B cell (primary cell): Measurements from ENCODE around the gene SRRM4. TPM values are rescaled to one million over a fixed set of nuclear protein-coding genes. Genes with fewer than 3 reads are reported as not detected.
"Not testable (repeated sequence)": the region's sequence is repeated elsewhere in the genome, so short reads cannot be mapped to it uniquely, and the experiment has no call there.

Experiments
- ATAC-seq: fragments of 200-7000 bp; cut with Tn5 transposase; one replicate; pipeline ENCODE4 v1.10.0; 2021; ENCODE audit warnings: low read depth, mild to moderate bottlenecking, moderate number of reproducible peaks, moderate library complexity
- CTCF ChIA-PET: fragments of 350-600 bp; sonication (Branson Sonifier 250); formaldehyde crosslinking; loops from one replicate; lab custom pipeline; 2021; ENCODE audit warnings: antibody characterized with exemption, inconsistent platforms; lab: Charles Lee
- POLR2A ChIA-PET: fragments of 350-600 bp; sonication (Branson Sonifier 250); formaldehyde crosslinking; loops from one replicate; lab custom pipeline; 2021; ENCODE audit warnings: antibody characterized with exemption; lab: Charles Lee
- DNase-seq: peaks from one replicate; pipeline ENCODE4 v3.0.0; 2013
- H2AFZ ChIP-seq: 2 replicates; pipeline ENCODE4 v1.6.1; 2012; ENCODE audit warnings: mild to moderate bottlenecking, low read depth, low read length; ENCODE audit not compliant: insufficient read depth, poor library complexity, severe bottlenecking
- H3K27ac ChIP-seq, 2 donors: 1 replicate in 1 of 2; 2 replicates in 1 of 2; pipeline ENCODE4 v1.5.1; 2012 to 2013; ENCODE audit warnings: low read length in 2 of 2, mild to moderate bottlenecking in 2 of 2, moderate library complexity in 1 of 2
- H3K27me3 ChIP-seq, 4 experiments: fragments of 200-600 bp in 1 of 4; sonication (generic) in 1 of 4; replicated peaks in 1 of 4; 1 replicate in 2 of 4; 2 replicates in 2 of 4; pipeline versions ENCODE4 v1.6.1 to v1.7.0; 2013 to 2016; ENCODE audit warnings: low read length in 3 of 4, mild to moderate bottlenecking in 2 of 4, mixed read lengths in 1 of 4, moderate library complexity in 1 of 4; ENCODE audit not compliant: insufficient read depth in 4 of 4, control insufficient read depth in 3 of 4; ENCODE audit errors: control extremely low read depth in 1 of 4
- H3K36me3 ChIP-seq, 2 experiments: replicated peaks in 1 of 2; 1 replicate in 1 of 2; 2 replicates in 1 of 2; pipeline versions ENCODE4 v1.6.1 to v1.7.1; 2013; ENCODE audit warnings: low read length in 1 of 2; ENCODE audit not compliant: insufficient read depth in 2 of 2, control insufficient read depth in 1 of 2; ENCODE audit errors: control extremely low read depth in 1 of 2, extremely low read depth in 1 of 2
- H3K4me1 ChIP-seq, 2 donors: fragments of 200-600 bp in 1 of 2; sonication (generic) in 1 of 2; 1 replicate in 1 of 2; 2 replicates in 1 of 2; pipeline versions ENCODE4 v1.5.1 to v1.6.1; 2013 to 2017; ENCODE audit warnings: low read length in 2 of 2; ENCODE audit not compliant: control insufficient read depth in 2 of 2, insufficient read depth in 2 of 2
- H3K4me2 ChIP-seq: replicated peaks from 2 replicates; pipeline ENCODE3; 2012; ENCODE audit warnings: mild to moderate bottlenecking, low read depth, low read length; ENCODE audit not compliant: poor library complexity, severe bottlenecking
- H3K4me3 ChIP-seq, 5 experiments: fragments of 200-600 bp in 1 of 5; sonication (generic) in 1 of 5; 1 replicate in 3 of 5; 2 replicates in 2 of 5; pipeline versions ENCODE4 v1.5.1 to v1.7.0; 2011 to 2016; ENCODE audit warnings: low read length in 4 of 5, mild to moderate bottlenecking in 4 of 5, low read depth in 2 of 5, control low read depth in 1 of 5, moderate library complexity in 1 of 5; ENCODE audit not compliant: insufficient read depth in 1 of 5; ENCODE audit errors: control extremely low read depth in 1 of 5, extremely low read depth in 1 of 5
- H3K79me2 ChIP-seq: fragments of 200-600 bp; sonication (generic); one replicate; pipeline ENCODE4 v1.6.0; 2016; ENCODE audit warnings: low read length; ENCODE audit not compliant: control insufficient read depth, insufficient read depth
- H3K9ac ChIP-seq: fragments of 200-600 bp; sonication (generic); 2 replicates; pipeline ENCODE4 v1.6.1; 2017; ENCODE audit warnings: mild to moderate bottlenecking, low read length, moderate library complexity
- H3K9me3 ChIP-seq, 3 donors: one replicate each; pipeline versions ENCODE4 v1.6.1 to v1.7.1; 2013; ENCODE audit warnings: low read length in 2 of 3; ENCODE audit not compliant: control insufficient read depth in 2 of 3, insufficient read depth in 1 of 3; ENCODE audit errors: control extremely low read depth in 1 of 3
- H4K20me1 ChIP-seq: 2 replicates; pipeline ENCODE4 v1.6.0; 2012; ENCODE audit warnings: mild to moderate bottlenecking, low read length; ENCODE audit not compliant: insufficient read depth, control insufficient read depth, poor library complexity, severe bottlenecking
- H3K27ac Mint-ChIP-seq: one replicate; pipeline ENCODE4 v1.8.0; 2021; ENCODE audit warnings: mixed read lengths
- H3K27me3 Mint-ChIP-seq: one replicate; pipeline ENCODE4 v1.8.0; 2021; ENCODE audit warnings: mixed read lengths
- H3K4me1 Mint-ChIP-seq: one replicate; pipeline ENCODE4 v1.8.0; 2021; ENCODE audit warnings: mixed read lengths
- H3K4me3 Mint-ChIP-seq: one replicate; pipeline ENCODE4 v1.8.0; 2021; ENCODE audit warnings: mixed read lengths
- H3K9me3 Mint-ChIP-seq: one replicate; pipeline ENCODE4 v1.8.0; 2022; ENCODE audit warnings: mixed read lengths; ENCODE audit not compliant: insufficient read depth
- EZH2 ChIP-seq: IDR thresholded peaks from 2 replicates; pipeline ENCODE4 v1.6.1; 2012; ENCODE audit warnings: borderline replicate concordance, low read depth, mild to moderate bottlenecking, moderate library complexity, low read length; ENCODE audit not compliant: insufficient read depth, poor library complexity, severe bottlenecking
- WGBS: methylation state at CpG from one replicate; pipeline ENCODE4 v1.1.5; 2013; ENCODE audit warnings: missing lambda C conversion rate; ENCODE audit not compliant: insufficient coverage; 5-methylcytosine and 5-hydroxymethylcytosine counted together
- intact Hi-C: fragments of 100-400 bp; cut with micrococcal nuclease; formaldehyde crosslinking; loops from one replicate; pipeline ENCODE4 v1.10.0; 2022
- polyA plus RNA-seq: library from polyadenylated mRNA; depleted of rRNA; stranded (reverse); fragments of >200 nt; gene quantifications from 2 replicates; pipeline ENCODE4 v1.2.3, GENCODE V29; 2012
- total RNA-seq, 2 donors: library from RNA; stranded (reverse); fragments of 120-200 nt in 1 of 2; gene quantifications; 1 replicate in 1 of 2; 2 replicates in 1 of 2; pipeline versions ENCODE4 v1.2.3 to v1.2.4, GENCODE V29; 2013 to 2022
- TF ChIP-seq, protein P1 (sequence below): fragments of 200-600 bp; IDR thresholded peaks from one replicate; pipeline ENCODE4 v1.8.0; 2022; ENCODE audit warnings: antibody characterized with exemption, mild to moderate bottlenecking

Gene SRRM4
- total and polyA plus RNA-seq, 2 donors (not counting 1 experiment from before 2014, with no cell fraction given): not detected

DNA sequence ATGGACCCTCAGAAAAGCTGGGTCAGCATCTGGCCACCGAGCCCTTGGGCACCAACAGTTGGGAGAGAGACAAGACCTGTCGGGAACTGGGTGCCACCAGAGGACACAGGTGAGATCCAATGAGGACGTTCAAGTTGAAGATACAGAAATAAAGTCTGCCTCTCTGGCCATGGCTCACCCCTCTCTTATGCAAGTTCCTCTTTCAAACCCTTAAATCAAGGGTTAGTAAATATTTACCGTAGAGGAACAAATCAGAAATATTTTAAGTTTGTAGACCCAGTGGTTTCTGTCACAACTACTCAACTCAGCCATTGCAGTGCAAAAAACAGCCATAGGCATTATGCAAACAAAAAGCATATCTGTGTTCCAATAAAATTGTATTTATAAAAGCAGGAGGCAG, 120.9 kb downstream of the SRRM4 start:
- Histone ChIP-seq H3K9me3 (peaks cover 0 to 3% (median 0%) of the 10 kb centered on the region in 3 donors), H3K4me2 (no peak overlapping the region), H3K79me2 (no peaks in the 10 kb centered on the region), H3K4me1 (no peaks in the 10 kb centered on the region), H3K9ac (no peak overlapping the region), H3K27ac (no peak overlapping the region), H3K27me3 (no peaks in the 10 kb centered on the region), H4K20me1 (no peaks in the 10 kb centered on the region), H3K4me3 (no peak overlapping the region), H3K36me3 (no peaks in the 10 kb centered on the region), H2AFZ (no peak overlapping the region)
- Mint-ChIP-seq H3K4me3 (no peak overlapping the region), H3K4me1 (no peaks in the 10 kb centered on the region), H3K9me3 (peaks cover 11% of the 10 kb centered on the region), H3K27me3 (no peaks in the 10 kb centered on the region), H3K27ac (no peak overlapping the region)
- ChIA-PET POLR2A (no interaction called here), CTCF (no interaction called here)
- intact Hi-C loops: no loop called here
- WGBS: 51% methylated on average over 3 of the region's 4 CpGs
- DNase-seq (no peak), ATAC-seq (no peak)
- TF ChIP-seq EZH2: no peak
- TF ChIP-seq, protein P1, sequence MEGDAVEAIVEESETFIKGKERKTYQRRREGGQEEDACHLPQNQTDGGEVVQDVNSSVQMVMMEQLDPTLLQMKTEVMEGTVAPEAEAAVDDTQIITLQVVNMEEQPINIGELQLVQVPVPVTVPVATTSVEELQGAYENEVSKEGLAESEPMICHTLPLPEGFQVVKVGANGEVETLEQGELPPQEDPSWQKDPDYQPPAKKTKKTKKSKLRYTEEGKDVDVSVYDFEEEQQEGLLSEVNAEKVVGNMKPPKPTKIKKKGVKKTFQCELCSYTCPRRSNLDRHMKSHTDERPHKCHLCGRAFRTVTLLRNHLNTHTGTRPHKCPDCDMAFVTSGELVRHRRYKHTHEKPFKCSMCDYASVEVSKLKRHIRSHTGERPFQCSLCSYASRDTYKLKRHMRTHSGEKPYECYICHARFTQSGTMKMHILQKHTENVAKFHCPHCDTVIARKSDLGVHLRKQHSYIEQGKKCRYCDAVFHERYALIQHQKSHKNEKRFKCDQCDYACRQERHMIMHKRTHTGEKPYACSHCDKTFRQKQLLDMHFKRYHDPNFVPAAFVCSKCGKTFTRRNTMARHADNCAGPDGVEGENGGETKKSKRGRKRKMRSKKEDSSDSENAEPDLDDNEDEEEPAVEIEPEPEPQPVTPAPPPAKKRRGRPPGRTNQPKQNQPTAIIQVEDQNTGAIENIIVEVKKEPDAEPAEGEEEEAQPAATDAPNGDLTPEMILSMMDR: no peak

DNA sequence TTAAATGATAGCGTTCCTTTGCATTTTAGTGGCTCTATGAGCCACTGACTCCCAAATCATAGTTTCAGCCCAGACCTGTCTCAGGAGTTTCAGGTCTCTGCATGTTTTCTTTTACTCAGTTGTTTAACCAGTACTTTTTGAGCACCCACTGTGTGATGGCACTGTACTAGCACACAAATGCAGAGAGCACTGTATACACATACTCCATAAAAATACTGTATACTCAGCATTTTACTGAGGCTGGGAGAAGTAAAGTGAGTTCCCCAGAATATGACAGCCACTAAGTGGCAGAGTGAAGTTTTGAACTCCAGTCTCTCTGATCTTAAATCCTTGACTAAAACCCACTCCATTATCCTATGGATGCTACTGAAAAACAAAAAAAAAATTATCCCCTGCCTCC, 121.4 kb downstream of the SRRM4 start:
- TF ChIP-seq EZH2: no peak
- TF ChIP-seq, protein P1: no peak
- Histone ChIP-seq H3K9me3 (peaks cover 0 to 3% (median 0%) of the 10 kb centered on the region in 3 donors), H2AFZ (no peak overlapping the region), H3K9ac (no peak overlapping the region), H3K27me3 (no peaks in the 10 kb centered on the region), H3K4me2 (no peak overlapping the region), H3K4me1 (no peaks in the 10 kb centered on the region), H3K27ac (no peak overlapping the region), H4K20me1 (no peaks in the 10 kb centered on the region), H3K36me3 (no peaks in the 10 kb centered on the region), H3K4me3 (no peak overlapping the region), H3K79me2 (no peaks in the 10 kb centered on the region)
- Mint-ChIP-seq H3K4me3 (no peak overlapping the region), H3K9me3 (peaks cover 9% of the 10 kb centered on the region), H3K27me3 (no peaks in the 10 kb centered on the region), H3K4me1 (no peaks in the 10 kb centered on the region), H3K27ac (no peak overlapping the region)
- ChIA-PET CTCF (no interaction called here), POLR2A (no interaction called here)
- 93% methylated on average over 1 of the region's 1 CpG for WGBS
- intact Hi-C loops: no loop called here
- no peak for DNase-seq
- no peak for ATAC-seq

DNA sequence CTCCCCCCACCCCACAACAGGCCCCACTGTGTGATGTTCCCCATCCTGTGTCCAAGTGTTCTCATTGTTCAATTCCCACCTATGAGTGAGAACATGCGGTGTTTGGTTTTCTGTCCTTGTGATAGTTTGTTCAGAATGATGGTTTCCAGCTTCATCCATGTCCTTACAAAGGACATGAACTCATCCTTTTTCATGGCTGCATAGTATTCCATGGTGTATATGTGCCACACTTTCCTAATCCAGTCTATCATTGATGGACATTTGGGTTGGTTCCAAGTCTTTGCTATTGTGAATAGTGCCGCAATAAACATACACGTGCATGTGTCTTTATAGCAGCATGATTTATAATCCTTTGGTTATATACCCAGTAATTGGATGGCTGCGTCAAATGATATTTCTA, 123.6 kb downstream of the SRRM4 start:
- H3K36me3 ChIP-seq, H3K9me3 ChIP-seq, H3K4me3 ChIP-seq, H3K4me1 ChIP-seq, H3K79me2 ChIP-seq, POLR2A ChIA-PET, H3K9me3 Mint-ChIP-seq, H3K9ac ChIP-seq, H3K27ac ChIP-seq, ATAC-seq, H3K27ac Mint-ChIP-seq, H2AFZ ChIP-seq, H3K27me3 Mint-ChIP-seq, H3K4me2 ChIP-seq, DNase-seq, H4K20me1 ChIP-seq, CTCF ChIA-PET, H3K4me3 Mint-ChIP-seq, intact Hi-C loops, H3K27me3 ChIP-seq, H3K4me1 Mint-ChIP-seq: not testable (repeated sequence)
- no CpG with 5 or more reads among the region's 4 CpGs for WGBS
